ENCODE data around the gene CPSF6.
"Not testable (repeated sequence)": the region's sequence is repeated elsewhere in the genome, so short reads cannot be mapped to it uniquely, and the experiment has no call there.

CPSF6 gene

GRCh38 chr12:69274861-69275260 is 35.5 kb downstream of the CPSF6 start:
- no peaks in the 10 kb centered on the region for H3K36me3 ChIP-seq (ENCODE audit: insufficient read depth, low read length)

GRCh38 chr12:69275471-69275891 is 36.1 kb downstream of the CPSF6 start:
- Histone ChIP-seq H3K36me3 (ENCODE audit: insufficient read depth, low read length) (no peaks in the 10 kb centered on the region), H3K9me3 (ENCODE audit: control insufficient read depth, insufficient read depth, low read length) (no peaks in the 10 kb centered on the region), H3K9ac (ENCODE audit: low read depth, low read length) (no peak overlapping the region), H3K4me1 (ENCODE audit: insufficient read depth, low read length) (no peaks in the 10 kb centered on the region)

More at GRCh38 chr12:69274861-69275260, 35.5 kb downstream of the CPSF6 start:
- H3K9me3 ChIP-seq (ENCODE audit: control insufficient read depth, insufficient read depth, low read length): no peaks in the 10 kb centered on the region
- H3K9ac ChIP-seq (ENCODE audit: low read depth, low read length): no peak overlapping the region
- H3K4me1 ChIP-seq (ENCODE audit: insufficient read depth, low read length): no peaks in the 10 kb centered on the region

GRCh38 chr12:69278814-69279782 is 39.7 kb downstream of the CPSF6 start:
- H3K9ac ChIP-seq (ENCODE audit: low read depth, low read length): no peak overlapping the region
- no peaks in the 10 kb centered on the region for H3K9me3 ChIP-seq (ENCODE audit: control insufficient read depth, insufficient read depth, low read length)
- H3K36me3 ChIP-seq (ENCODE audit: insufficient read depth, low read length): no peaks in the 10 kb centered on the region
- no peaks in the 10 kb centered on the region for H3K4me1 ChIP-seq (ENCODE audit: insufficient read depth, low read length)

GRCh38 chr12:69284131-69284530 is 44.8 kb downstream of the CPSF6 start:
- Histone ChIP-seq H3K9ac (ENCODE audit: low read depth, low read length) (peak overlapping the region; percentile 27; the same call in 1 of the 2 replicates), H3K9me3 (ENCODE audit: control insufficient read depth, insufficient read depth, low read length) (no peaks in the 10 kb centered on the region), H3K4me1 (ENCODE audit: insufficient read depth, low read length) (no peaks in the 10 kb centered on the region), H3K36me3 (ENCODE audit: insufficient read depth, low read length) (no peaks in the 10 kb centered on the region)

GRCh38 chr12:69287556-69287955 is 48.2 kb downstream of the CPSF6 start:
- Histone ChIP-seq H3K9me3 (ENCODE audit: control insufficient read depth, insufficient read depth, low read length) (no peaks in the 10 kb centered on the region), H3K36me3 (ENCODE audit: insufficient read depth, low read length) (no peaks in the 10 kb centered on the region), H3K4me1 (ENCODE audit: insufficient read depth, low read length) (no peaks in the 10 kb centered on the region), H3K9ac (ENCODE audit: low read depth, low read length) (no peak overlapping the region)

GRCh38 chr12:69290545-69291277 is 51.3 kb downstream of the CPSF6 start:
- H3K9me3 ChIP-seq (ENCODE audit: control insufficient read depth, insufficient read depth, low read length): no peaks in the 10 kb centered on the region
- H3K4me1 ChIP-seq (ENCODE audit: insufficient read depth, low read length): no peaks in the 10 kb centered on the region
- no peak overlapping the region for H3K9ac ChIP-seq (ENCODE audit: low read depth, low read length)
- no peaks in the 10 kb centered on the region for H3K36me3 ChIP-seq (ENCODE audit: insufficient read depth, low read length)

- no peaks in the 10 kb centered on the region for H3K36me3 ChIP-seq (ENCODE audit: insufficient read depth, low read length)
- H3K4me1 ChIP-seq (ENCODE audit: insufficient read depth, low read length): no peaks in the 10 kb centered on the region
- H3K9ac ChIP-seq (ENCODE audit: low read depth, low read length): no peak overlapping the region
- H3K9me3 ChIP-seq (ENCODE audit: control insufficient read depth, insufficient read depth, low read length): no peaks in the 10 kb centered on the region
Observed at GRCh38 chr12:69291278-69291593, 51.9 kb downstream of the CPSF6 start.

- H3K4me1 ChIP-seq (ENCODE audit: insufficient read depth, low read length): no peaks in the 10 kb centered on the region
- no peaks in the 10 kb centered on the region for H3K9me3 ChIP-seq (ENCODE audit: control insufficient read depth, insufficient read depth, low read length)
- H3K9ac ChIP-seq (ENCODE audit: low read depth, low read length): no peak overlapping the region
- H3K36me3 ChIP-seq (ENCODE audit: insufficient read depth, low read length): no peaks in the 10 kb centered on the region
Observed at GRCh38 chr12:69298133-69298532, 58.8 kb downstream of the CPSF6 start.

GRCh38 chr12:69298947-69299346 is 59.6 kb downstream of the CPSF6 start:
- H3K9ac ChIP-seq (ENCODE audit: low read depth, low read length): no peak overlapping the region
- H3K36me3 ChIP-seq (ENCODE audit: insufficient read depth, low read length): no peaks in the 10 kb centered on the region
- 0 out of 2 replicates have a peak, but pooled peaks cover under 1% of the 10 kb centered on the region for H3K9me3 ChIP-seq (ENCODE audit: control insufficient read depth, insufficient read depth, low read length)
- H3K4me1 ChIP-seq (ENCODE audit: insufficient read depth, low read length): no peaks in the 10 kb centered on the region

GRCh38 chr12:69304284-69304683 is 64.9 kb downstream of the CPSF6 start:
- H3K36me3 ChIP-seq (ENCODE audit: insufficient read depth, low read length): no peaks in the 10 kb centered on the region
- H3K9ac ChIP-seq (ENCODE audit: low read depth, low read length): no peak overlapping the region
- peaks cover 6% of the 10 kb centered on the region; the same call in 1 of the 2 replicates for H3K9me3 ChIP-seq (ENCODE audit: control insufficient read depth, insufficient read depth, low read length)
- no peaks in the 10 kb centered on the region for H3K4me1 ChIP-seq (ENCODE audit: insufficient read depth, low read length)

GRCh38 chr12:69309461-69309860 is 70.1 kb downstream of the CPSF6 start:
- H3K9ac ChIP-seq (ENCODE audit: low read depth, low read length): no peak overlapping the region
- H3K4me1 ChIP-seq (ENCODE audit: insufficient read depth, low read length): no peaks in the 10 kb centered on the region
- no peaks in the 10 kb centered on the region for H3K36me3 ChIP-seq (ENCODE audit: insufficient read depth, low read length)
- peaks cover under 1% of the 10 kb centered on the region; the same call in 1 of the 2 replicates for H3K9me3 ChIP-seq (ENCODE audit: control insufficient read depth, insufficient read depth, low read length)

GRCh38 chr12:69313209-69313608 is 73.8 kb downstream of the CPSF6 start:
- H3K9me3 ChIP-seq (ENCODE audit: control insufficient read depth, insufficient read depth, low read length): 0 out of 2 replicates have a peak, but pooled peaks cover 3% of the 10 kb centered on the region

GRCh38 chr12:69316784-69317183 is 77.4 kb downstream of the CPSF6 start:
- not testable (repeated sequence) for H3K4me1 ChIP-seq (ENCODE audit: insufficient read depth, low read length); H3K9me3 ChIP-seq (ENCODE audit: control insufficient read depth, insufficient read depth, low read length); H3K36me3 ChIP-seq (ENCODE audit: insufficient read depth, low read length); H3K9ac ChIP-seq (ENCODE audit: low read depth, low read length)

More at GRCh38 chr12:69313209-69313608, 73.8 kb downstream of the CPSF6 start:
- Histone ChIP-seq H3K36me3 (ENCODE audit: insufficient read depth, low read length) (no peaks in the 10 kb centered on the region), H3K9ac (ENCODE audit: low read depth, low read length) (no peak overlapping the region), H3K4me1 (ENCODE audit: insufficient read depth, low read length) (no peaks in the 10 kb centered on the region)

- H3K9me3 ChIP-seq (ENCODE audit: control insufficient read depth, insufficient read depth, low read length); H3K9ac ChIP-seq (ENCODE audit: low read depth, low read length); H3K4me1 ChIP-seq (ENCODE audit: insufficient read depth, low read length); H3K36me3 ChIP-seq (ENCODE audit: insufficient read depth, low read length): not testable (repeated sequence)
Observed at GRCh38 chr12:69317233-69317632, 77.9 kb downstream of the CPSF6 start.
